Measurements from ENCODE around the gene KCNAB2.

GRCh38 chr1:6077919-6078318 lies 32.2 kb downstream of the KCNAB2 start:
- TF ChIP-seq CTCF (IDR thresholded peaks at IDR 0.05), result no peak
- TF ChIP-seq ZFX (IDR thresholded peaks at IDR 0.05; ENCODE audit: borderline replicate concordance), result no peak
